Activated B cell treated with CpG ODN at 0.5 μM for 24 hours (primary cell): ENCODE data around the gene SCAI. TPM values are rescaled to one million over a fixed set of nuclear protein-coding genes. Genes with fewer than 3 reads are reported as not detected.

Source experiments
- ATAC-seq: fragments of 200-7000 bp; cut with Tn5 transposase; one replicate; pipeline ENCODE4 v1.10.0; 2021; ENCODE audit warnings: low read depth, mild to moderate bottlenecking, moderate library complexity
- CTCF ChIA-PET: fragments of 350-600 bp; sonication (Branson Sonifier 250); formaldehyde crosslinking; loops from one replicate; lab custom pipeline; 2021; ENCODE audit warnings: antibody characterized with exemption; lab: Charles Lee
- POLR2A ChIA-PET: fragments of 350-600 bp; sonication (Branson Sonifier 250); formaldehyde crosslinking; loops from one replicate; lab custom pipeline; 2021; ENCODE audit warnings: antibody characterized with exemption; lab: Charles Lee
- DNase-seq: peaks from one replicate; pipeline ENCODE4 v3.0.0; 2022
- H3K27ac Mint-ChIP-seq: one replicate; pipeline ENCODE4 v1.8.0; 2020; ENCODE audit warnings: mixed read lengths
- H3K27me3 Mint-ChIP-seq: one replicate; pipeline ENCODE4 v1.8.0; 2021; ENCODE audit warnings: mixed read lengths
- H3K36me3 Mint-ChIP-seq: one replicate; pipeline ENCODE4 v1.8.0; 2021; ENCODE audit warnings: low read depth, mixed read lengths
- H3K4me1 Mint-ChIP-seq: one replicate; pipeline ENCODE4 v1.8.0; 2021; ENCODE audit warnings: mixed read lengths
- H3K4me3 Mint-ChIP-seq: one replicate; pipeline ENCODE4 v1.8.0; 2020; ENCODE audit warnings: mild to moderate bottlenecking, mixed read lengths
- H3K9me3 Mint-ChIP-seq: one replicate; pipeline ENCODE4 v1.8.0; 2020; ENCODE audit warnings: mixed read lengths
- CTCF ChIP-seq: fragments of 200-600 bp; IDR thresholded peaks from one replicate; pipeline ENCODE4 v1.8.0; 2022; ENCODE audit warnings: antibody characterized with exemption, mild to moderate bottlenecking
- intact Hi-C: fragments of 100-400 bp; cut with micrococcal nuclease; formaldehyde crosslinking; loops from one replicate; pipeline ENCODE4 v1.15.1; 2024
- total RNA-seq: library from RNA; stranded (reverse); gene quantifications from 2 replicates; pipeline ENCODE4 v1.2.3, GENCODE V29; 2022

Gene SCAI
- total RNA-seq, 1 donor from 2014 or later: 11.7 TPM

- no peak overlapping the region for H3K4me3 Mint-ChIP-seq
- H3K36me3 Mint-ChIP-seq: no peaks in the 10 kb centered on the region
- H3K9me3 Mint-ChIP-seq: no peaks in the 10 kb centered on the region
- peaks cover 17% of the 10 kb centered on the region for H3K4me1 Mint-ChIP-seq
- no peak for DNase-seq
- no peak overlapping the region for H3K27ac Mint-ChIP-seq
- ATAC-seq: no peak
- ChIA-PET POLR2A (no interaction called here), CTCF (no interaction called here)
- TF ChIP-seq CTCF: no peak
- H3K27me3 Mint-ChIP-seq: no peaks in the 10 kb centered on the region
- intact Hi-C loops: no loop called here
Measured at GRCh38 chr9:124947727-124948391, 195.5 kb downstream of the SCAI start.

- ChIA-PET CTCF (no interaction called here), POLR2A (no interaction called here)
- peaks cover 24% of the 10 kb centered on the region for H3K4me1 Mint-ChIP-seq
- no peaks in the 10 kb centered on the region for H3K27me3 Mint-ChIP-seq
- no peak for TF ChIP-seq CTCF
- no peak overlapping the region for H3K27ac Mint-ChIP-seq
- no peaks in the 10 kb centered on the region for H3K9me3 Mint-ChIP-seq
- no peak overlapping the region for H3K4me3 Mint-ChIP-seq
- H3K36me3 Mint-ChIP-seq: peaks cover 2% of the 10 kb centered on the region
- ATAC-seq (no peak), DNase-seq (no peak)
- intact Hi-C loops: no loop called here
Measured at GRCh38 chr9:124946167-124946566, 197.2 kb downstream of the SCAI start.

GRCh38 chr9:124941679-124942561 lies 201.4 kb downstream of the SCAI start:
- TF ChIP-seq CTCF: no peak
- Mint-ChIP-seq H3K36me3 (peaks cover 14% of the 10 kb centered on the region), H3K27me3 (no peaks in the 10 kb centered on the region), H3K9me3 (no peaks in the 10 kb centered on the region), H3K4me3 (peak overlapping the region; percentile 96), H3K27ac (peak overlapping the region; percentile 98), H3K4me1 (peaks cover 20% of the 10 kb centered on the region)
- CTCF ChIA-PET: interaction anchor here (0.7 to 0.9 kb wide), 2 partner anchors 9 kb away, joined by 3 to 4 read pairs; no protein-coding TSS in a partner anchor
- intact Hi-C loops: loop anchor here (1.0 to 2.0 kb wide), 5 partner anchors 72 to 319 kb away; partner anchors contain the start of genes GAPVD1, NR6A1, PPP6C and SCAI
- ATAC-seq: peak; percentile 37
- POLR2A ChIA-PET: interaction anchor here (0.5 to 1.2 kb wide), 13 partner anchors 8 to 299 kb away, joined by 3 to 13 read pairs (median 4); partner anchors contain the start of genes ARPC5L, HSPA5, RPL35 and SCAI
- DNase-seq: peak; percentile 47

- peak; percentile 87 for ATAC-seq
- Mint-ChIP-seq H3K9me3 (no peaks in the 10 kb centered on the region), H3K36me3 (peaks cover 17% of the 10 kb centered on the region), H3K27me3 (no peaks in the 10 kb centered on the region), H3K4me1 (peaks cover 21% of the 10 kb centered on the region), H3K27ac (peak within 1 kb of the TSS; percentile 98), H3K4me3 (peak within 1 kb of the TSS; percentile 96)
- no peak for TF ChIP-seq CTCF
- ChIA-PET POLR2A (interaction anchor here (0.6 to 1.2 kb wide), 12 partner anchors 9 to 300 kb away, joined by 3 to 13 read pairs (median 4); partner anchors contain the start of genes ARPC5L, HSPA5, RPL35 and SCAI), CTCF (interaction anchor here (0.7 to 0.9 kb wide), 2 partner anchors 9 to 10 kb away, joined by 3 to 4 read pairs; no protein-coding TSS in a partner anchor)
- peak; percentile 92 for DNase-seq
- intact Hi-C loops: loop anchor here (1.0 to 2.0 kb wide), 5 partner anchors 71 to 320 kb away; partner anchors contain the start of genes GAPVD1, NR6A1, PPP6C and SCAI
Measured at GRCh38 chr9:124940894-124941678, 202.2 kb downstream of the SCAI start, which contains the start of gene GOLGA1. GOLGA1 (minus strand) TSS chr9:124941083; CDS start chr9:124938711, 2,372 bp downstream.
